A673 (cell line): ENCODE measurements around the gene MYO1D.

Experiments
- CTCF ChIP-seq: fragments of 300-800, 200-600 bp; sonication (generic); conservative IDR thresholded peaks from 2 replicates; pipeline ENCODE4 v1.5.1; 2017; ENCODE audit warnings: low read depth, mild to moderate bottlenecking, antibody characterized with exemption, low read length, moderate library complexity, mixed read lengths
- EZH2 ChIP-seq: fragments of 200-600 bp; sonication (generic); IDR thresholded peaks from 2 replicates; pipeline ENCODE4 v1.6.1; 2017; ENCODE audit warnings: borderline replicate concordance, low read depth, mild to moderate bottlenecking, mixed read lengths, antibody characterized with exemption, low read length; ENCODE audit not compliant: poor library complexity, severe bottlenecking

GRCh38 chr17:32688221-32688620, 188.7 kb downstream of the MYO1D start:
- no peak for TF ChIP-seq CTCF
- no peak for TF ChIP-seq EZH2
